Activated T-cell treated with anti-CD3 and anti-CD28 coated beads, Interleukin-2, amount 50 U/mL, for 4 hours (primary cell): Measurements from ENCODE around the gene YBEY. TPM values are rescaled to one million over a fixed set of nuclear protein-coding genes. Genes with fewer than 3 reads are reported as not detected.
A peak's percentile ranks its signal among the peaks of the same experiment; 100 is the strongest.
"Not testable (repeated sequence)": the region's sequence is repeated elsewhere in the genome, so short reads cannot be mapped to it uniquely, and the experiment has no call there.

Source experiments
- ATAC-seq, 2 donors: fragments of 200-7000 bp; cut with Tn5 transposase; one replicate each; pipeline ENCODE4 v1.10.0; 2021
- DNase-seq: peaks from one replicate; pipeline ENCODE4 v3.0.0-alpha.2; 2020
- H3K27me3 Mint-ChIP-seq: one replicate; pipeline ENCODE4 v1.8.0; 2021; ENCODE audit warnings: low read depth, mixed read lengths
- H3K36me3 Mint-ChIP-seq: one replicate; pipeline ENCODE4 v1.8.0; 2022; ENCODE audit warnings: mixed read lengths; ENCODE audit not compliant: insufficient read depth
- H3K4me1 Mint-ChIP-seq: one replicate; pipeline ENCODE4 v1.8.0; 2021; ENCODE audit warnings: low read depth, mixed read lengths
- H3K4me3 Mint-ChIP-seq: one replicate; pipeline ENCODE4 v1.8.0; 2021; ENCODE audit warnings: mild to moderate bottlenecking, moderate library complexity, mixed read lengths
- H3K9me3 Mint-ChIP-seq: one replicate; pipeline ENCODE4 v1.8.0; 2021; ENCODE audit warnings: mixed read lengths
- total RNA-seq, 3 donors: library from RNA; stranded (reverse); gene quantifications; one replicate each; pipeline ENCODE4 v1.2.1, GENCODE V29; 2021

Gene YBEY, protein sequence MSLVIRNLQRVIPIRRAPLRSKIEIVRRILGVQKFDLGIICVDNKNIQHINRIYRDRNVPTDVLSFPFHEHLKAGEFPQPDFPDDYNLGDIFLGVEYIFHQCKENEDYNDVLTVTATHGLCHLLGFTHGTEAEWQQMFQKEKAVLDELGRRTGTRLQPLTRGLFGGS
- total RNA-seq: 10 to 100 TPM; 20.5 to 21.8 (median 20.9) TPM

- H3K27me3 Mint-ChIP-seq: no peaks in the 10 kb centered on the region
- DNase-seq: peak; percentile 77
- H3K36me3 Mint-ChIP-seq: peaks cover 14% of the 10 kb centered on the region
- peak; percentile 90 to 94 for ATAC-seq
- peak within 1 kb of the TSS; percentile 98 for H3K4me3 Mint-ChIP-seq
- H3K4me1 Mint-ChIP-seq: peaks cover 53% of the 10 kb centered on the region
- no peaks in the 10 kb centered on the region for H3K9me3 Mint-ChIP-seq
These were observed at the start of gene YBEY for GRCh38 chr21:46285761-46286647. Gene YBEY (plus strand): TSS chr21:46286342. CDS start chr21:46286914, 572 bp downstream.

DNA sequence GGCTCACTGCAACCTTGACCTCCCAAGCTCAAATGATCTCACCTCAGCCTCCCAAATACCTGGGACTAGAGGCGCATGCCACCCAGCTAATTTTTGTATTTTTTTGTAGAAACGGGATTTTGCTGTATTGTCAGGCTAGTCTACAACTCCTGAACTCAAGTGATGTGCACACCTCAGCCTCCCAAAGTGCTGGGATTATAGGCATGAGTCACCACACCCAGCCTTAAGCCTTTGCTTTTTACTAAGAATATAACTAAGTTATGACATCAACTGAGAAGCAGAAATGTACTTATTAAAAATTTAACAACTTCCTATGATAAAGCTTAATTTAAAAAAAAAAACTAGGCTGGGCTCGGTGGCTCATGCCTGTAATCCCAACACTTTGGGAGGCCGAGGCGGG lies 48.7 kb upstream of the YBEY start:
- peaks cover 54% of the 10 kb centered on the region for H3K36me3 Mint-ChIP-seq
- no peak overlapping the region for H3K4me3 Mint-ChIP-seq
- ATAC-seq (no peak), DNase-seq (no peak)
- no peaks in the 10 kb centered on the region for H3K27me3 Mint-ChIP-seq
- H3K4me1 Mint-ChIP-seq: peaks cover 13% of the 10 kb centered on the region
- no peaks in the 10 kb centered on the region for H3K9me3 Mint-ChIP-seq

GRCh38 chr21:46239817-46240325 lies 46.3 kb upstream of the YBEY start:
- Mint-ChIP-seq H3K36me3 (peaks cover 42% of the 10 kb centered on the region), H3K4me1 (no peaks in the 10 kb centered on the region), H3K4me3 (no peak overlapping the region), H3K9me3 (no peaks in the 10 kb centered on the region), H3K27me3 (no peaks in the 10 kb centered on the region)
- no peak for DNase-seq
- no peak for ATAC-seq

GRCh38 chr21:46241577-46241976 lies 44.6 kb upstream of the YBEY start:
- H3K4me1 Mint-ChIP-seq, DNase-seq, H3K9me3 Mint-ChIP-seq, ATAC-seq, H3K4me3 Mint-ChIP-seq, H3K27me3 Mint-ChIP-seq: not testable (repeated sequence)
- peaks cover 38% of the 10 kb centered on the region for H3K36me3 Mint-ChIP-seq

DNA sequence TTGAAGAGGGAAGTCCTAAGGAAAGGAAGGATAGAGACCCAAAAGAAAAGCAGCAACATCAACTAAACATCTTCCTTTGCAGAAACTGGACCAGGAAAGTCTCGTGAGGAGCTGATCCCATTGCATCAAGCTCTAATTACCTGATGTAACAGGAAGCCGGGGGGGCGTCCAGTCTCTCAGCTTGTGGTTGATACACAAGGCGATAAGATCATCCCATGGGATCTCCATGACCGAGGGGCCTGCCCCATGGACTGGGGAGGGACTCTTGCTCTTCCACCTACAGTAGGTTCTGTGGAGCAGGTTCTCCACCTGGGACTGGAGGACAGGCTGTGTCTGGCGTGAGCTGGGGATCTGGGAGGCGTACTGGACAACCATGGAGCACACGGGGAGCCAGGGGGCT lies 42.8 kb upstream of the YBEY start:
- Mint-ChIP-seq H3K36me3 (peaks cover 42% of the 10 kb centered on the region), H3K27me3 (no peaks in the 10 kb centered on the region), H3K4me3 (no peak overlapping the region), H3K9me3 (no peaks in the 10 kb centered on the region), H3K4me1 (no peaks in the 10 kb centered on the region)
- ATAC-seq (no peak), DNase-seq (no peak)

DNA sequence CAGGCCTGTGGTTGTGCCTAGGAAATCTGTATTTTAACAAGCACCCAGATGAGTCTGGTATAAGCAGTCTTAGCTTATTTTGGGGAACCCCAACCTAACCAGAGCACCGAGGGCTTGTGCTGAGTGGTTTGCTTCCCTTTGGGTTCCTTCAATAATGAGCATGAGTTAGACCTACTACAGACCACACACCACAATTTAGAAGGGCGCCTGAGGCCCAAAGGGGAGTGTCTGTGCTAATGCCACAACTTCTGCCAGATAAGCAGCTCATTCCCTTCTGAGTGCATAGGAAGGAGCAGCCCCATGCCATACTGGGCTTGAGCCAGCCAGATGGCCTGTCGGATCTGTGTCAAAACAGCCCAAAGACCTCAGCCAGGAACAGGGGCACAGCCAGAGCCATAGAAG lies 42.2 kb upstream of the YBEY start:
- H3K9me3 Mint-ChIP-seq: no peaks in the 10 kb centered on the region
- DNase-seq (no peak), ATAC-seq (no peak)
- H3K36me3 Mint-ChIP-seq: peaks cover 42% of the 10 kb centered on the region
- H3K4me3 Mint-ChIP-seq: no peak overlapping the region
- no peaks in the 10 kb centered on the region for H3K4me1 Mint-ChIP-seq
- no peaks in the 10 kb centered on the region for H3K27me3 Mint-ChIP-seq

DNA sequence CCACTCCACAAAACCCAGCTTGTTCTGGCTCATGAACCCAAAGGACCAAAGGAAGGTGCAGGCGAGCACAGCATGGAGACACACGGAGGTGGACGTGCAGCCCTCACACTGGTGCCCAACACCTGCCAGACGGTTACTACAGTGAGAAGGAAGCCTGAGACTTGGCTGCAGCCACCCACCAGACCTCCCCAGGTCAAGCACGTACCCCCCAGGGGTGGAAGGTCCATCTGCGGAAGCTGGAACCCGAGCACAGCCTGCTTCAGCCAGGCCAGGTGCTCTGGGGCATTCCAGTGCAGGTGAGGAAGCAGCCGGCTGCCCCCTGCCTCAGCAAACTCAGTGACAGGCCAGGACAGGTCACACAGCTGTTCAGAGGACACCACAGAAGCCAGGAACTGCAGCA lies 41.5 kb upstream of the YBEY start:
- no peaks in the 10 kb centered on the region for H3K27me3 Mint-ChIP-seq
- DNase-seq (no peak), ATAC-seq (no peak)
- H3K4me1 Mint-ChIP-seq: no peaks in the 10 kb centered on the region
- peaks cover 37% of the 10 kb centered on the region for H3K36me3 Mint-ChIP-seq
- no peaks in the 10 kb centered on the region for H3K9me3 Mint-ChIP-seq
- no peak overlapping the region for H3K4me3 Mint-ChIP-seq

GRCh38 chr21:46245213-46245915 lies 40.8 kb upstream of the YBEY start:
- Mint-ChIP-seq H3K4me1 (peaks cover 7% of the 10 kb centered on the region), H3K36me3 (peaks cover 40% of the 10 kb centered on the region), H3K9me3 (no peaks in the 10 kb centered on the region), H3K4me3 (no peak overlapping the region), H3K27me3 (no peaks in the 10 kb centered on the region)
- DNase-seq: no peak
- no peak for ATAC-seq

- ATAC-seq (no peak), DNase-seq (no peak)
- H3K9me3 Mint-ChIP-seq: no peaks in the 10 kb centered on the region
- H3K4me3 Mint-ChIP-seq: no peak overlapping the region
- H3K27me3 Mint-ChIP-seq: no peaks in the 10 kb centered on the region
- H3K36me3 Mint-ChIP-seq: peaks cover 39% of the 10 kb centered on the region
- peaks cover 15% of the 10 kb centered on the region for H3K4me1 Mint-ChIP-seq
These were observed 39.8 kb upstream of the YBEY start for GRCh38 chr21:46246345-46246744.

- peaks cover 36% of the 10 kb centered on the region for H3K36me3 Mint-ChIP-seq
- DNase-seq: no peak
These were observed 38.3 kb upstream of the YBEY start for GRCh38 chr21:46247699-46248421.

DNA sequence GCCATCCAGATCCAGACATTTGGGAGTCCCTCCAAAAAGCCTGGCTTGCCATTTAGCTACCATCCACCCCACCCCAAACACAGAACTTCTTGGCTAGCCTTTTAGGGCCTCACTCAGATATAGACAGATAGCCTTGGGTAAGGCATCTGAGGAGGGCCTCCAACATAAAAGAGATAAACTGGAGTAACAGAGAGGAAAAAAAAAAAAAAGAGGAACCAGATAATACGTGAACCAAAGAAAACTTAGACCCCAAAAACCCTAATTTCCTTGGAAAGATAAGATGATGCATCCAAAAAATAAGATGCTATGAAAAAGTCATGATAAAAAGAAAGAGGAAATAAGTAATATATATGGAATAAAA lies 37.7 kb upstream of the YBEY start:
- peaks cover 21% of the 10 kb centered on the region for H3K4me1 Mint-ChIP-seq
- H3K36me3 Mint-ChIP-seq: peaks cover 35% of the 10 kb centered on the region
- DNase-seq (no peak), ATAC-seq (no peak)
- no peaks in the 10 kb centered on the region for H3K27me3 Mint-ChIP-seq
- H3K9me3 Mint-ChIP-seq: no peaks in the 10 kb centered on the region
- H3K4me3 Mint-ChIP-seq: no peak overlapping the region

More at GRCh38 chr21:46247699-46248421, 38.3 kb upstream of the YBEY start:
- Mint-ChIP-seq H3K9me3 (no peaks in the 10 kb centered on the region), H3K27me3 (no peaks in the 10 kb centered on the region), H3K4me1 (peaks cover 17% of the 10 kb centered on the region), H3K4me3 (no peak overlapping the region)
- no peak for ATAC-seq

GRCh38 chr21:46248827-46249226 lies 37.3 kb upstream of the YBEY start:
- H3K36me3 Mint-ChIP-seq: peaks cover 38% of the 10 kb centered on the region
- ATAC-seq (no peak), DNase-seq (no peak)
- no peaks in the 10 kb centered on the region for H3K9me3 Mint-ChIP-seq
- no peak overlapping the region for H3K4me3 Mint-ChIP-seq
- peaks cover 25% of the 10 kb centered on the region for H3K4me1 Mint-ChIP-seq
- H3K27me3 Mint-ChIP-seq: no peaks in the 10 kb centered on the region

DNA sequence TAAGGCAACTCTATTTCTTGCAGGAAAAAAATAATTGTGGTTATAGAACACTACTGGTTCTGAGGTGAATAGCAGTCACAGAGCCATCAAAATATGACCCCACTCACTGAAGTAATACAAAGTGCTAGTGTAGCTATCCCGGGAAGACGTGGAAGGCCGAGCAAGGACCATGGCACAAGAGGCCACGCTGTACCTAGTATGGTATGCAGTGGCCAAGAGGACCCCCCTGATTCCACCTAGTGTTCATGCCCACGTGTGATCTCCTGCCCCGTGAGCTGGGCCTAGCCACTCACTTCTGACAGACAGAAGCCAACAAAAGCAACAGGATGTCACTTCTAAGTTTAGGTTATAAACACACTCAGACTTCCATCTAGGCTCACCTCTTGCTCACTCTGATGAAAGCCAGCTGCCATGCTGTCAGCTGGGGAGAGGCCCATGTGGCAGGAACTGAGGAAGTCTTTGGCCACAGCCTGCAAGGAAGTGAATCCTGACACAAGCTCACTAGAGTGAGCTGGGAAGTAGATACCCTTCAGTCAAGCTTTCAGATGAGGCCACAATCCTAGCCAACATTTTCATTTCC lies 35.9 kb upstream of the YBEY start:
- H3K9me3 Mint-ChIP-seq: no peaks in the 10 kb centered on the region
- DNase-seq (no peak), ATAC-seq (no peak)
- peaks cover 52% of the 10 kb centered on the region for H3K36me3 Mint-ChIP-seq
- H3K27me3 Mint-ChIP-seq: no peaks in the 10 kb centered on the region
- H3K4me1 Mint-ChIP-seq: peaks cover 38% of the 10 kb centered on the region
- H3K4me3 Mint-ChIP-seq: no peak overlapping the region

DNA sequence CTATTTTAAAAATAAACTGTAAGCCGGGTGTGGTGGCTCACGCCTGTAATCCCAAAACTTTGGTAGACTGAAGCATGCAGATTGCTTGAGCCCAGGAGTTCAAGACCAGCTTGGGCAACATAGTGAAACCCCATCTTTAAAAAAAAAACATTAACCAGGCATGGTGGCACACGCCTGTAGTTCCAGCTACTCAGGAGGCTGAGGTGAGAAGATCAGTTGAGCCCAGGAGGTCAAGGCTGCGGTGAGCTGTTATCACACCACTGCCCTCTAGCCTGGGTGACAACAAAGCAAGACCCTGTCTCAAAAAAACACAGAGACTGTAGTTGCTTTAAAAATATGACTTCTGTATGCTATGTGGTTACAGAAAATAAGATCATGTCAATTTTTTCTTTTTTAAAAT lies 33.3 kb upstream of the YBEY start:
- Mint-ChIP-seq H3K27me3 (no peaks in the 10 kb centered on the region), H3K9me3 (no peaks in the 10 kb centered on the region), H3K4me1 (peaks cover 38% of the 10 kb centered on the region), H3K36me3 (peaks cover 52% of the 10 kb centered on the region), H3K4me3 (no peak overlapping the region)
- DNase-seq (no peak), ATAC-seq (no peak)
